PC-3 (cell line): ENCODE results near the gene HSPH1. TPM values are rescaled to one million over a fixed set of nuclear protein-coding genes. Genes with fewer than 3 reads are reported as not detected.

Source experiments
- ATAC-seq: fragments of 200-7000 bp; cut with Tn5 transposase; 2 replicates; pipeline ENCODE4 v1.9.1; 2020; ENCODE audit warnings: mild to moderate bottlenecking, moderate library complexity
- BruUV-seq: library from RNA; stranded (reverse); fragments of 400-500 nt; replicated peaks from 2 replicates; lab custom pipeline; 2021; lab: Mats Ljungman, UMichigan
- CTCF ChIA-PET: fragments of 300-600 bp; sonication (Branson Sonifier 250); formaldehyde crosslinking; loops from one replicate; lab custom pipeline; 2022; ENCODE audit warnings: antibody characterized with exemption; lab: Charles Lee
- POLR2A ChIA-PET: fragments of 300-600 bp; sonication (Branson Sonifier 250); formaldehyde crosslinking; loops from one replicate; lab custom pipeline; 2022; ENCODE audit warnings: antibody characterized with exemption; ENCODE audit not compliant: unreplicated experiment; lab: Charles Lee
- DNase-seq: peaks from one replicate; pipeline ENCODE4 v3.0.0-alpha.2; 2015
- H2AFZ ChIP-seq: fragments of 300-600 bp; sonication (generic); 2 replicates; pipeline ENCODE4 v1.6.0; 2016; ENCODE audit warnings: antibody characterized with exemption, low read length
- H3F3A ChIP-seq: fragments of 300-600 bp; sonication (generic); one replicate; pipeline ENCODE4 v1.6.0; 2017; ENCODE audit warnings: antibody characterized with exemption, low read length, control low read depth, mild to moderate bottlenecking; ENCODE audit not compliant: unreplicated experiment
- H3K27ac ChIP-seq: fragments of 300-600 bp; sonication (generic); 2 replicates; pipeline ENCODE4 v1.5.1; 2016; ENCODE audit warnings: mild to moderate bottlenecking, low read length
- H3K27me3 ChIP-seq: fragments of 300-600 bp; sonication (generic); 2 replicates; pipeline ENCODE4 v1.6.1; 2016; ENCODE audit warnings: low read length, mixed read lengths
- H3K36me3 ChIP-seq: fragments of 300-600 bp; sonication (generic); 2 replicates; pipeline ENCODE4 v1.6.1; 2016; ENCODE audit warnings: low read depth, mixed run types, low read length, mixed read lengths
- H3K4me1 ChIP-seq: fragments of 300-600 bp; sonication (generic); 2 replicates; pipeline ENCODE4 v1.5.1; 2016; ENCODE audit warnings: low read length; ENCODE audit not compliant: insufficient read depth
- H3K4me2 ChIP-seq: fragments of 300-600 bp; sonication (generic); 2 replicates; pipeline ENCODE4 v1.6.0; 2016; ENCODE audit warnings: low read length
- H3K4me3 ChIP-seq: fragments of 300-600 bp; sonication (generic); 2 replicates; pipeline ENCODE4 v1.5.1; 2016; ENCODE audit warnings: mild to moderate bottlenecking, low read length, mixed read lengths
- H3K79me2 ChIP-seq: fragments of 300-600 bp; sonication (generic); 2 replicates; pipeline ENCODE4 v1.6.1; 2017; ENCODE audit warnings: low read length, mixed read lengths
- H3K9ac ChIP-seq: fragments of 300-600 bp; sonication (generic); 2 replicates; pipeline ENCODE4 v1.6.0; 2016; ENCODE audit warnings: mild to moderate bottlenecking, low read length
- H3K9me2 ChIP-seq: fragments of 300-600 bp; sonication (generic); replicated peaks from 2 replicates; pipeline ENCODE4 v1.6.1; 2016; ENCODE audit warnings: mixed run types, low read length, mixed read lengths
- H3K9me3 ChIP-seq: fragments of 300-600 bp; sonication (generic); 2 replicates; pipeline ENCODE4 v1.6.1; 2016; ENCODE audit warnings: low read length, mixed read lengths
- H4K20me1 ChIP-seq: fragments of 300-600 bp; sonication (generic); 2 replicates; pipeline ENCODE4 v1.6.1; 2016; ENCODE audit warnings: low read length, mixed read lengths
- EZH2 ChIP-seq: fragments of 300-600 bp; sonication (generic); IDR thresholded peaks from one replicate; pipeline ENCODE4 v1.6.1; 2017; ENCODE audit warnings: antibody characterized with exemption, mild to moderate bottlenecking, low read length; ENCODE audit not compliant: unreplicated experiment
- EZH2phosphoT487 ChIP-seq: fragments of 300-600 bp; sonication (generic); IDR thresholded peaks from 2 replicates; pipeline ENCODE4 v1.6.1; 2018; ENCODE audit warnings: mild to moderate bottlenecking, antibody characterized with exemption, low read length, borderline replicate concordance
- intact Hi-C: fragments of 100-400 bp; cut with micrococcal nuclease; formaldehyde crosslinking; loops from 2 replicates; pipeline ENCODE4 v1.9.0; 2023
- total RNA-seq: library from RNA; depleted of rRNA; stranded (reverse); fragments of >200 nt; gene quantifications from 2 replicates; pipeline ENCODE4 v1.2.3, GENCODE V29; 2014
- TF ChIP-seq, protein P1 (sequence below): fragments of 300-600 bp; sonication (generic); conservative IDR thresholded peaks from 2 replicates; pipeline ENCODE4 v1.5.1; 2017; ENCODE audit warnings: antibody characterized with exemption, low read depth, mild to moderate bottlenecking, low read length

HSPH1 gene
- total RNA-seq, 1 experiment from 2014 or later: 83.7 TPM

DNA sequence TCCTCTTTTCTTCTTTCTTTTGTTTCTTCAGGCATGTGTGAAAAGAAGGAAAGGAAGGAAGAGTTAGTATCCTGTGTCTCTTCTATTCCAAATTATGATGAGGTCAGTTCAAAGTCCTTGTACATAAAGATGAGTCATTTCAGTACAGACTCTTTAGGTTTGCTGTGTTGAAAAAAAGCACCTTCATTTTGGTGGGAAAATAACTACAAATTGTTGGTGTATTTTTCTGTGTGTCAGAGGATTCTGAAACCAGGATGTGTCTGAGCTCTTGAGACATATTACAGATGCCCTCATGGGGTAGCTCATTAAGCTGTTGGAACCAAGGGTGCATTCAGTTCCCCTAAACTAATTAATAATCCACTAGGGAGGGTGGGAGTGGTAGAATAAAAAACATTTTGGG lies 5.8 kb upstream of the HSPH1 start:
- no peaks in the 10 kb centered on the region for H3K36me3 ChIP-seq
- peak; percentile 33 for DNase-seq
- BruUV-seq: no TSS peak
- H4K20me1 ChIP-seq: no peaks in the 10 kb centered on the region
- H3K27me3 ChIP-seq: no peaks in the 10 kb centered on the region
- H3K4me2 ChIP-seq: peak overlapping the region; percentile 44
- H3K79me2 ChIP-seq: no peaks in the 10 kb centered on the region
- H3K9me3 ChIP-seq: no peaks in the 10 kb centered on the region
- no peaks in the 10 kb centered on the region for H3K9me2 ChIP-seq
- H2AFZ ChIP-seq: no peak overlapping the region
- ChIA-PET POLR2A (no interaction called here), CTCF (no interaction called here)
- ATAC-seq: peak; percentile 46
- no peaks in the 10 kb centered on the region for H3F3A ChIP-seq
- intact Hi-C loops: no loop called here
- no peak overlapping the region for H3K9ac ChIP-seq
- no peak overlapping the region for H3K4me3 ChIP-seq
- TF ChIP-seq EZH2 (no peak), EZH2phosphoT487 (no peak)
- TF ChIP-seq, protein P1, sequence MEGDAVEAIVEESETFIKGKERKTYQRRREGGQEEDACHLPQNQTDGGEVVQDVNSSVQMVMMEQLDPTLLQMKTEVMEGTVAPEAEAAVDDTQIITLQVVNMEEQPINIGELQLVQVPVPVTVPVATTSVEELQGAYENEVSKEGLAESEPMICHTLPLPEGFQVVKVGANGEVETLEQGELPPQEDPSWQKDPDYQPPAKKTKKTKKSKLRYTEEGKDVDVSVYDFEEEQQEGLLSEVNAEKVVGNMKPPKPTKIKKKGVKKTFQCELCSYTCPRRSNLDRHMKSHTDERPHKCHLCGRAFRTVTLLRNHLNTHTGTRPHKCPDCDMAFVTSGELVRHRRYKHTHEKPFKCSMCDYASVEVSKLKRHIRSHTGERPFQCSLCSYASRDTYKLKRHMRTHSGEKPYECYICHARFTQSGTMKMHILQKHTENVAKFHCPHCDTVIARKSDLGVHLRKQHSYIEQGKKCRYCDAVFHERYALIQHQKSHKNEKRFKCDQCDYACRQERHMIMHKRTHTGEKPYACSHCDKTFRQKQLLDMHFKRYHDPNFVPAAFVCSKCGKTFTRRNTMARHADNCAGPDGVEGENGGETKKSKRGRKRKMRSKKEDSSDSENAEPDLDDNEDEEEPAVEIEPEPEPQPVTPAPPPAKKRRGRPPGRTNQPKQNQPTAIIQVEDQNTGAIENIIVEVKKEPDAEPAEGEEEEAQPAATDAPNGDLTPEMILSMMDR: no peak
- H3K4me1 ChIP-seq: peaks cover 49% of the 10 kb centered on the region
- no peak overlapping the region for H3K27ac ChIP-seq

DNA sequence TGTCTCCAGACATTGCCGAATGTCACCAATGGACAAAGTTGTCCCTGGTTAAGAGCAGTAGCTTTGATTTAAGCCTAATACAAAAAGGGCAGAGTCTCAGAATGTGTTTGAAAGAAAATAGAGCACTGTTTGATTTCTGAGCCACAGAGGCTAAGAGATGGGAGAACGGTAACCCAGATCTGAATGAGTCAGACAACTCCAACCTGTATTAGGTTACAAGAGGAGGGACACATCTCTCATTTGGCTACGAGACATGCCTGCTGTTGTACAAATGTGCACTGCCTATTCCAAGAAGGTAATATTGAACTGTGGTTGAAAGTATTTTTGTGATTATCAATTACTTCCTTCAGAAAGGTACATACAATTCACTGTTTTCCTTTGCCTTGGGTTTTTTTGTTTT lies 4.9 kb upstream of the HSPH1 start:
- ATAC-seq: peak; percentile 39
- no peaks in the 10 kb centered on the region for H3K9me2 ChIP-seq
- ChIA-PET CTCF (no interaction called here), POLR2A (no interaction called here)
- peak overlapping the region; percentile 68 for H3K4me2 ChIP-seq
- H3K4me1 ChIP-seq: peaks cover 40% of the 10 kb centered on the region
- no peak overlapping the region for H3K4me3 ChIP-seq
- H3K79me2 ChIP-seq: peaks cover 2% of the 10 kb centered on the region
- no TSS peak for BruUV-seq
- no peaks in the 10 kb centered on the region for H3K36me3 ChIP-seq
- intact Hi-C loops: no loop called here
- no peak overlapping the region for H3K27ac ChIP-seq
- H3K9me3 ChIP-seq: no peaks in the 10 kb centered on the region
- no peaks in the 10 kb centered on the region for H3F3A ChIP-seq
- no peak overlapping the region for H3K9ac ChIP-seq
- no peaks in the 10 kb centered on the region for H3K27me3 ChIP-seq
- DNase-seq: peak; percentile 69
- H2AFZ ChIP-seq: peak overlapping the region; percentile 42; the same call in 1 of the 2 replicates
- no peaks in the 10 kb centered on the region for H4K20me1 ChIP-seq
- TF ChIP-seq, protein P1: no peak
- TF ChIP-seq EZH2phosphoT487: no peak
- no peak for TF ChIP-seq EZH2

DNA sequence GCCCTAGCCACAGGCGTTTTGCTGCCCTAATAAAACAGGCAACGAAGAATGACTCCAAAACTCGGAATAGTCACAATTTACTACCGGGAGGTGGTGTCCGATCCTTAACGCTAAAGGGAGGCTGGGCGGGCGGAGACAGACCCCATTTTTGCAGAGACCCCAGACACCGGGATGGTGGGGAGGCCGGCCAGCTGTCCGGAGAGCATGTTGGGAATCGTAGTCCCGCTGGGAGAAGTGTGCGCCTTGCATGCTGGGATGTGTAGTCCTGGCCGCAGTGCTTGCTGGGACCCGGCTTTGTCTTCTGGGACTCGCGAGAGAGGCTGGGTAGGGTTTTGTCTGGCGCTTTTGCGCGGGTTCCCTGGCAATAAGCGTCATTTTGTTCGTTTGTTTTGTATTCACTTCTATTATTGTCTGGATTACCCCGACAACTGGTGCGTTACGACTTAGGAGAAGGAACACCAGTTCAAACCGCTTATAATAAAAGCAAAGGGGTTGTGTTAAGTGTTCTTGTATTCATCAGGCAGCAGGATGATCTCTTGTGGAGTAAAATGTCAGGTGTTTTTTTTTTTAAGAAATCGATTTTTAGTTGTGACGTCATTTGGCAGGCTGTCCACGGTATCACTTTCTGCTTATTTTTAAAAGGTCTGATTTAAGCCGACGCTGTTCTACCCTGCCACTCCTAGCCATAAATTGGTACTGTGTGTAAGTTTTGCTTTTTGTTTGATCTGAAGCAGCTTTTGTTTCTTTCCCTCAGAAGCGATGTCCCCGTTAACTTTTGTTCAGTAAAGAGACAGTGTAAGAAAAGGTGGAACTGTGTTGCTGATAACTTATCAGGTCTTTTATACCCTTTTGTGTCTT lies 676 bp upstream of the HSPH1 start:
- TF ChIP-seq EZH2: no peak
- no peak for TF ChIP-seq EZH2phosphoT487
- TF ChIP-seq, protein P1: no peak
- no peaks in the 10 kb centered on the region for H3F3A ChIP-seq
- intact Hi-C loops: loop anchor here (1.0 to 5.0 kb wide), 4 partner anchors 10 to 695 kb away; partner anchors contain the start of gene HMGB1
- H3K9me2 ChIP-seq: no peaks in the 10 kb centered on the region
- peak; percentile 93 for DNase-seq
- POLR2A ChIA-PET: no interaction called here
- CTCF ChIA-PET: no interaction called here
- H3K4me2 ChIP-seq: peak overlapping the region; percentile 89
- no peaks in the 10 kb centered on the region for H3K27me3 ChIP-seq
- H3K36me3 ChIP-seq: peaks cover 11% of the 10 kb centered on the region
- peak overlapping the region; percentile 90 for H2AFZ ChIP-seq
- peaks cover 44% of the 10 kb centered on the region for H3K79me2 ChIP-seq
- H3K9ac ChIP-seq: peak overlapping the region; percentile 75
- peaks cover 36% of the 10 kb centered on the region for H3K4me1 ChIP-seq
- ATAC-seq: peak; percentile 88
- H3K4me3 ChIP-seq: peak overlapping the region; percentile 96
- no peaks in the 10 kb centered on the region for H3K9me3 ChIP-seq
- peak overlapping the region; percentile 40; the same call in 1 of the 2 replicates for H3K27ac ChIP-seq
- BruUV-seq: TSS peak; percentile 92
- H4K20me1 ChIP-seq: peaks cover 27% of the 10 kb centered on the region
